AG08396 (cell line): ENCODE measurements around the gene CACUL1.

ENCODE experiments used
- DNase-seq: peaks from one replicate; pipeline ENCODE4 v3.0.0; 2012; ENCODE audit warnings: low spot score, mixed read lengths

CACUL1 gene

GRCh38 chr10:118732245-118733165 is 22.3 kb downstream of the CACUL1 start:
- no peak for DNase-seq

- no peak for DNase-seq
Observed at GRCh38 chr10:118730756-118731456, 23.9 kb downstream of the CACUL1 start.

- DNase-seq, result no peak
Observed at GRCh38 chr10:118729641-118730258, 25.0 kb downstream of the CACUL1 start.

- DNase-seq, result no peak
Observed at GRCh38 chr10:118729200-118729599, 25.6 kb downstream of the CACUL1 start.

- peak; percentile 10 for DNase-seq
Observed at GRCh38 chr10:118725886-118726500, 28.8 kb downstream of the CACUL1 start.

GRCh38 chr10:118723466-118723865 is 31.3 kb downstream of the CACUL1 start:
- peak; percentile 13 for DNase-seq

GRCh38 chr10:118721539-118721876 is 33.3 kb downstream of the CACUL1 start:
- no peak for DNase-seq

GRCh38 chr10:118720685-118721538 is 33.9 kb downstream of the CACUL1 start:
- DNase-seq, result peak; percentile 24

- DNase-seq, result no peak
Observed at GRCh38 chr10:118714366-118714765, 40.4 kb downstream of the CACUL1 start.

GRCh38 chr10:118712930-118713634 is 41.7 kb downstream of the CACUL1 start:
- DNase-seq, result no peak

GRCh38 chr10:118712080-118712479 is 42.7 kb downstream of the CACUL1 start:
- no peak for DNase-seq

- no peak for DNase-seq
Observed at GRCh38 chr10:118710487-118710886, 44.3 kb downstream of the CACUL1 start.

GRCh38 chr10:118708571-118708970 is 46.2 kb downstream of the CACUL1 start:
- no peak for DNase-seq

- DNase-seq, result no peak
Observed at GRCh38 chr10:118704711-118705110, 50.1 kb downstream of the CACUL1 start.

GRCh38 chr10:118701529-118702323 is 53.0 kb downstream of the CACUL1 start:
- DNase-seq, result no peak

- peak; percentile 16 for DNase-seq
Observed at GRCh38 chr10:118698421-118698820, 56.3 kb downstream of the CACUL1 start.

- DNase-seq, result peak; percentile 55
Observed at GRCh38 chr10:118694848-118695247, 59.9 kb downstream of the CACUL1 start.

- peak; percentile 74 for DNase-seq
Observed at GRCh38 chr10:118692872-118693271, 61.9 kb downstream of the CACUL1 start.

GRCh38 chr10:118689070-118689858 is 65.5 kb downstream of the CACUL1 start:
- DNase-seq, result no peak
